Nephron (organoid): Measurements from ENCODE around the gene SHISA7.

Experiments used
- H3K27ac Mint-ChIP-seq, 3 experiments: 2 replicates each; pipeline ENCODE4 v1.8.0; 2020; ENCODE audit warnings: mixed read lengths in 3 of 3, mild to moderate bottlenecking in 2 of 3, moderate library complexity in 1 of 3
- H3K27me3 Mint-ChIP-seq: 2 replicates; pipeline ENCODE4 v1.8.0; 2021; ENCODE audit warnings: low read depth, mild to moderate bottlenecking, moderate library complexity, mixed read lengths
- H3K36me3 Mint-ChIP-seq: 2 replicates; pipeline ENCODE4 v1.8.0; 2020; ENCODE audit warnings: low read depth, mixed read lengths
- H3K4me1 Mint-ChIP-seq: 2 replicates; pipeline ENCODE4 v1.8.0; 2020; ENCODE audit warnings: mixed read lengths
- H3K4me3 Mint-ChIP-seq, 3 experiments: 2 replicates each; pipeline ENCODE4 v1.8.0; 2020; ENCODE audit warnings: mild to moderate bottlenecking in 3 of 3, mixed read lengths in 3 of 3, moderate library complexity in 2 of 3
- H3K9me3 Mint-ChIP-seq: 2 replicates; pipeline ENCODE4 v1.8.0; 2020; ENCODE audit warnings: mixed read lengths
- TF ChIP-seq, protein P1 (sequence below), 3 experiments: fragments of 200-600 bp; sonication (generic); IDR thresholded peaks; one replicate each; pipeline ENCODE4 v1.5.0; 2021; ENCODE audit warnings: antibody characterized with exemption in 3 of 3; ENCODE audit not compliant: unreplicated experiment in 3 of 3

The SHISA7 gene

DNA sequence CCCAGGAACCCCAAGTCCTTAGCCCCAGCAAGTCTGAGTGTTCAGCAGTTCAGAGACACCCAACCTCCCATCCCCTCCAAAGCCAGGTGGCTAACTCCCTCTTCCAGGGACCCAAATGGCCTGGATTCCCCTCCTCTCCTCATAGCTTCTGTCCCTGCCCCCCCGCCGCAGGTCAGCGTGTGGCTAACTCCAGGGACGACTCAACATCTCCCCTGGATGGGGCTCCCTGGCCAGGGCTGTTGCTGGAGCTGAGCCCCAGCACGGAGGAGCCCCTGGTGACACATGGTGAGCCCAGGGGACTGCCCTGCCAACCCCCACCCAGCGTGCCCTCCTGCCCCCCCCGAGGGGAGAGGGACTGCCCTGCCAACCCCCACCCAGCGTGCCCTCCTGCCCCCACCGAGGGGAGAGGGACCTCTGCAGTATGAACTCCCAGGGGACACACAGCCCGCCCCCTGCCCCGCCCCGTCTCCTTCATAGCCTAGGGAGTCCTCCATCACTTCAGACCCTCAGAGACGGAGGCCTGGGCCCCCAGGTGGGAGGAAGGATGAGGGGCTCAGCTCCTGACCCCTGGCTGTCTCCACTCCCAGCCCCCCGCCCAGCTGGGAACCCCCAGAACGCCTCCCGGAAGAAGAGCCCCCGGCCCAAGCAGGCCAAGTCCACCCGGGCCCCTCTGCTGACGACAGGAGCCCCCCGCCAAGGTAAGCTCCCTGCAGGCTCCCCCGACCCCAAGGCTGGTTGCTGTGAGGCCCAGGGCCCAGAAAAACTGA is 46.8 kb upstream of the SHISA7 start:
- no peak overlapping the region for H3K4me3 Mint-ChIP-seq
- H3K36me3 Mint-ChIP-seq, result no peaks in the 10 kb centered on the region

DNA sequence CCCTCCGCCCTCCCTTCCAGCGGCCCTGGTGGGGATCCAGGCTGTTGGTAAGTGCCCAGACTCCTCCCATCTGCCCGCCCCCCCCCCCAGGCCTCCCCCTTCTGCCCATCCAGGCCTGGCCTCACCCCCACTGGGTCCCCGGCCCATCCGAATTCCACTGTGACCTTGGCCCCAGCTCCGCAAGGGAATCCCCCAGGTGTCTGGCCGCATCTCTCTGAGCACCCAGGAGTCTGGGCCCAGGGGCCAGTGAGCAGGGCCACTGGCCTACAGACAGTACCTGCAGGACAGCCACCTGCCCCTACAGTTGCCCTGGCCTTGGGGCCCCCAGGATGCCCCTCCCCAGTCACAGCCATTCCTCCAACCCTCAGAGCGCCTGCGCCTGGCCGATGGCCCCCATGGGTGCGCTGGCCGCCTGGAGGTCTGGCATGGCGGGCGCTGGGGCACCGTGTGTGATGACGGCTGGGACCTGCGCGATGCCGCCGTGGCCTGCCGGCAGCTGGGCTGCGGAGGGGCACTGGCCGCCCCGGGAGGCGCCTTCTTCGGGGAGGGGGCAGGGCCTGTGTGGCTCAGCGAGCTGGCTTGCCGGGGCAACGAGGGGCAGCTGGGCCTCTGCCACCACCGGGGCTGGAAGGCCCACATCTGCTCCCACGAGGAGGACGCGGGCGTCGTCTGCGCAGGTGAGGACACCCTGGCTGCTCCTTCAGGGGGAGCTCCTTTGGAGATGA is 46.0 kb upstream of the SHISA7 start:
- TF ChIP-seq, protein P1, sequence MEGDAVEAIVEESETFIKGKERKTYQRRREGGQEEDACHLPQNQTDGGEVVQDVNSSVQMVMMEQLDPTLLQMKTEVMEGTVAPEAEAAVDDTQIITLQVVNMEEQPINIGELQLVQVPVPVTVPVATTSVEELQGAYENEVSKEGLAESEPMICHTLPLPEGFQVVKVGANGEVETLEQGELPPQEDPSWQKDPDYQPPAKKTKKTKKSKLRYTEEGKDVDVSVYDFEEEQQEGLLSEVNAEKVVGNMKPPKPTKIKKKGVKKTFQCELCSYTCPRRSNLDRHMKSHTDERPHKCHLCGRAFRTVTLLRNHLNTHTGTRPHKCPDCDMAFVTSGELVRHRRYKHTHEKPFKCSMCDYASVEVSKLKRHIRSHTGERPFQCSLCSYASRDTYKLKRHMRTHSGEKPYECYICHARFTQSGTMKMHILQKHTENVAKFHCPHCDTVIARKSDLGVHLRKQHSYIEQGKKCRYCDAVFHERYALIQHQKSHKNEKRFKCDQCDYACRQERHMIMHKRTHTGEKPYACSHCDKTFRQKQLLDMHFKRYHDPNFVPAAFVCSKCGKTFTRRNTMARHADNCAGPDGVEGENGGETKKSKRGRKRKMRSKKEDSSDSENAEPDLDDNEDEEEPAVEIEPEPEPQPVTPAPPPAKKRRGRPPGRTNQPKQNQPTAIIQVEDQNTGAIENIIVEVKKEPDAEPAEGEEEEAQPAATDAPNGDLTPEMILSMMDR (IDR thresholded peaks at IDR 0.05; ENCODE audit: unreplicated experiment in 3 of 3), result no peak
- Mint-ChIP-seq H3K36me3 (no peaks in the 10 kb centered on the region), H3K9me3 (no peaks in the 10 kb centered on the region), H3K27ac (peak overlapping the region in 1 of 3 experiments; percentile 80), H3K4me3 (no peak overlapping the region), H3K4me1 (peaks cover 40% of the 10 kb centered on the region), H3K27me3 (no peaks in the 10 kb centered on the region)

More for the DNA sequence above, 46.8 kb upstream of the SHISA7 start:
- H3K27ac Mint-ChIP-seq, result no peak overlapping the region
- peaks cover 47% of the 10 kb centered on the region for H3K4me1 Mint-ChIP-seq
- no peaks in the 10 kb centered on the region for H3K27me3 Mint-ChIP-seq
- TF ChIP-seq, protein P1 (IDR thresholded peaks at IDR 0.05; ENCODE audit: unreplicated experiment in 3 of 3), result no peak
- no peaks in the 10 kb centered on the region for H3K9me3 Mint-ChIP-seq

DNA sequence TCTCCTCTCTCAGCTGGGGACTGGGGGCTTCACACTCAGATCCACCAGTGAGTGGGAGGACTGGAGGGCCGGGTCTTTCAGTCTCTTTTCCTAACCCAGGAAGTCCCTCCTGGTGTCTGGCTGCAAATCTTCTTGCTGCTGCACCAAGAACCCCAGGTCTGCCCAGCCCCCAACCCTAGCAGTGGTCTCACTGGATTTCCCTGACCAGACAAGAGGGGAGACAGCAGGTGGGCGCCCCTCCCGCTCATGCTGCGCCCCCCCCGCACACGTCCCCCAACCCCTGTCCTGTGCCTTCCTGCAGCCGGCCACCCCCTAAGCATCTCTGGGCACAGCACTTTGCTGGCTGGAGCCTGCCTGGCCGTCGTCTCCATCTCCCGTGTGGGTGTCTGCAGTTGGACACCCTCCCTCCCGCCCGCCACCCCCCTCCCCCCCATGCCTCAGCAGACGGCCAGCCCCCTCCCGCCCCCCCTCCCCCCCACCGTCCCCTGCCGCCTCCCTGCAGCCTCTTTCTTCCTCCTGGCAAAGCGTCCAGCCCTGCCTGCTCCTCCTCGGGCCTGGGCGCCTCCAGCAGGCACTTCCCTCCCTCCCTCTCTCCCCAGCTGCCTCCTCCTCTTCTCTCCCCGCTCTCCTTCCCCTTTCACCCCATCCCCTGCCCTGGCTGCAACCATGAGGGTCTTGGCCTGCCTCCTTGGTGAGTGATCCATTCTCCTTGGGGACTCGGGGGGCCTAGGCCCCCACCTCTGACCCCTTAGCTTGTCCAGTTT is 45.0 kb upstream of the SHISA7 start, which contains the start of gene SSC5D:
Gene SSC5D (plus strand): TSS at position 513 of the 764 bp plus-strand sequence. CDS start 154 bp downstream, at position 667.
- H3K4me3 Mint-ChIP-seq, result peak within 1 kb of the TSS; percentile 80 to 83 (median 80)

DNA sequence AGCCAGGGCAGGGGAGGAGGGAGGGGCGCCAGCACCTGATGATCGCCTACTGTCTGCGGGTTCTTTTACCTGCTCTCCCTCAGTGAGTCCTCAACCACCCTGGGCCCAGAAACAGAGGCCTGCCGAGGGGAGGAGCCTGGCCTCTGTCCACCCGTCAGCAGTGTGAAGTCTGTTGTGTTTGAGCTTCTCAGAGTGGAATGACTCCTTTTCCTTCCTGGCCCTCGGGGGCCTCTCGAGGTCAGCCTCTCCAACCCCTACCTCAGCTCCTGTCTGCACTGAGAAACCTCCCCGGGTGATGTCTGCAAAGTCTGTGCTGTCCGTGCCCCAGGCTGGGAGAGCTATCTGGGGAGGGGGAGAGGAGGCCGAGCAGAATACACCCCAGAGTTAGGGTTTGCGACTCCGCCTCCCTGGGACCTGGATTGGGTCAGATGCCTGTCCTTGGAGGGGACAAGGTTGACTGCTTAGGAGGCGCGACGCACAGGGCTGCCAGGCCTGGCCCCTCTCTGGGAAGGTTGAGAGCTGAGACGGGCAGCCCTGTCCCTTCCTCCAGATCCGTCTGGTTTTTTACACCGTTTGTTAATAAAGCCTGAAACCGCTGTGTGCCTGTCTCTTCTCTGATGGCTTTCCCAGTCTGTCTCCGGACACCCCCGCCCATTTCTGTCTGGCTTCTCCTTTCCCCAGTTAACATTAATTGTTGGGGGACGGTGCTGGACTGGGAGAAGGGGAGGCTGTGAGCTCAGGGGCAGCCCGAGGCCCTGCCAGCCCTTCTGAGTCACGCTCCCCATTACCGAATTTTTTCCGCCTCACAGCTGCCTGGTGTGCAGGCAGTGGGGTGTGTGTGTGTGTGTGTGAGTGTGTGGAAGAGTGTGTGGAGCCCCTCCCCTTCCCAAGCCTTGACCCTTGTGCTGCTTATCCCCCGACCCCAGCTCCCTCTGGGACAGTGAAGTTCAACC is 44.1 kb upstream of the SHISA7 start:
- no peaks in the 10 kb centered on the region for H3K36me3 Mint-ChIP-seq
- TF ChIP-seq, protein P1 (IDR thresholded peaks at IDR 0.05; ENCODE audit: unreplicated experiment in 3 of 3), result no peak
- H3K9me3 Mint-ChIP-seq, result no peaks in the 10 kb centered on the region
- peaks cover 31% of the 10 kb centered on the region for H3K4me1 Mint-ChIP-seq
- H3K27me3 Mint-ChIP-seq, result no peaks in the 10 kb centered on the region
- peak overlapping the region; percentile 99 for H3K27ac Mint-ChIP-seq
- H3K4me3 Mint-ChIP-seq, result peak overlapping the region; percentile 80 to 83 (median 80)

More for the DNA sequence above, 45.0 kb upstream of the SHISA7 start, which contains the start of gene SSC5D:
- Mint-ChIP-seq H3K27ac (peak within 1 kb of the TSS; percentile 99), H3K4me1 (peaks cover 37% of the 10 kb centered on the region), H3K36me3 (no peaks in the 10 kb centered on the region), H3K27me3 (no peaks in the 10 kb centered on the region), H3K9me3 (no peaks in the 10 kb centered on the region)
- TF ChIP-seq, protein P1 (IDR thresholded peaks at IDR 0.05; ENCODE audit: unreplicated experiment in 3 of 3), result no peak
